GM19372 (cell line): Measurements from ENCODE around the gene RNF5.
"Not testable (repeated sequence)": the region's sequence is repeated elsewhere in the genome, so short reads cannot be mapped to it uniquely, and the experiment has no call there.

Experiments used
- ATAC-seq: cut with Tn5 transposase; IDR thresholded peaks from one replicate; pipeline ENCODE4 v1.9.1; 2021; ENCODE audit warnings: mild to moderate bottlenecking, low read depth, moderate library complexity; ENCODE audit not compliant: unreplicated experiment

RNF5 gene

GRCh38 chr6:32188381-32189068 is 10.3 kb downstream of the RNF5 start:
- no peak for ATAC-seq

GRCh38 chr6:32189069-32189741 is 11.0 kb downstream of the RNF5 start:
- ATAC-seq = no peak

GRCh38 chr6:32189742-32190053 is 11.5 kb downstream of the RNF5 start:
- no peak for ATAC-seq

GRCh38 chr6:32190054-32190851 is 12.0 kb downstream of the RNF5 start, which contains the start of gene PBX2:
PBX2 (minus strand) TSS chr6:32190202; CDS start chr6:32189915, 287 bp downstream.
- peak; percentile 59 for ATAC-seq

- ATAC-seq = no peak
Observed at GRCh38 chr6:32190911-32191677, 12.9 kb downstream of the RNF5 start.

- no peak for ATAC-seq
Observed at GRCh38 chr6:32191696-32192607, 13.7 kb downstream of the RNF5 start.

GRCh38 chr6:32192608-32193039 is 14.4 kb downstream of the RNF5 start, which contains the start of gene GPSM3:
GPSM3 (minus strand) TSS chr6:32192643; CDS start chr6:32192513, 130 bp downstream.
- no peak for ATAC-seq

- ATAC-seq = not testable (repeated sequence)
Observed at GRCh38 chr6:32193096-32193495, 14.9 kb downstream of the RNF5 start.

GRCh38 chr6:32194388-32194787 is 16.2 kb downstream of the RNF5 start:
- no peak for ATAC-seq

- ATAC-seq = no peak
Observed at GRCh38 chr6:32194825-32195651, 16.8 kb downstream of the RNF5 start.

- peak; percentile 70 for ATAC-seq
Observed at GRCh38 chr6:32195652-32195901, 17.4 kb downstream of the RNF5 start.

GRCh38 chr6:32195902-32196681 is 17.9 kb downstream of the RNF5 start:
- peak; percentile 83 for ATAC-seq

GRCh38 chr6:32196682-32197616 is 18.7 kb downstream of the RNF5 start:
- ATAC-seq = no peak

GRCh38 chr6:32198345-32198696 is 20.1 kb downstream of the RNF5 start:
- no peak for ATAC-seq

- no peak for ATAC-seq
Observed at GRCh38 chr6:32198866-32199265, 20.7 kb downstream of the RNF5 start.

GRCh38 chr6:32200711-32201475 is 22.7 kb downstream of the RNF5 start:
- ATAC-seq = no peak
